Trophoblast cell (in vitro differentiated cells and primary cell): ENCODE measurements around the gene TADA1.

ENCODE experiments used
- DNase-seq, 2 donors: peaks; one replicate each; pipeline ENCODE4 v3.0.0-alpha.2; 2016
- H2AFZ ChIP-seq: 2 replicates; pipeline ENCODE4 v1.6.1; 2013; ENCODE audit warnings: low read length, moderate library complexity, mild to moderate bottlenecking; ENCODE audit not compliant: insufficient read depth, poor library complexity
- H2AK5ac ChIP-seq: 2 replicates; pipeline ENCODE4 v1.6.1; 2013; ENCODE audit warnings: mild to moderate bottlenecking, low read length
- H2BK120ac ChIP-seq: 2 replicates; pipeline ENCODE4 v1.6.1; 2013; ENCODE audit warnings: low read length, mild to moderate bottlenecking, moderate library complexity; ENCODE audit not compliant: insufficient read depth, poor library complexity
- H2BK12ac ChIP-seq: 2 replicates; pipeline ENCODE4 v1.6.1; 2013; ENCODE audit warnings: mild to moderate bottlenecking, low read length, moderate library complexity
- H2BK5ac ChIP-seq: 2 replicates; pipeline ENCODE4 v1.6.1; 2013; ENCODE audit warnings: low read length, low read depth, moderate library complexity, mild to moderate bottlenecking; ENCODE audit not compliant: poor library complexity
- H3K14ac ChIP-seq: 2 replicates; pipeline ENCODE4 v1.6.1; 2013; ENCODE audit warnings: mild to moderate bottlenecking, low read length
- H3K18ac ChIP-seq: 2 replicates; pipeline ENCODE4 v1.6.1; 2013; ENCODE audit warnings: mild to moderate bottlenecking, low read length
- H3K23ac ChIP-seq: 2 replicates; pipeline ENCODE4 v1.6.1; 2013; ENCODE audit warnings: low read length
- H3K27ac ChIP-seq: 2 replicates; pipeline ENCODE4 v1.5.1; 2013; ENCODE audit warnings: low read depth, mild to moderate bottlenecking, inconsistent platforms, low read length, moderate library complexity
- H3K27me3 ChIP-seq: 2 replicates; pipeline ENCODE4 v1.6.1; 2013; ENCODE audit warnings: inconsistent platforms, mild to moderate bottlenecking, low read length, moderate library complexity; ENCODE audit not compliant: insufficient read depth
- H3K36me3 ChIP-seq, 2 experiments: 1 replicate in 1 of 2; 2 replicates in 1 of 2; pipeline ENCODE4 v1.6.1; 2013; ENCODE audit warnings: low read length in 2 of 2, mild to moderate bottlenecking in 2 of 2, moderate library complexity in 1 of 2; ENCODE audit not compliant: insufficient read depth in 2 of 2, control insufficient read depth in 1 of 2
- H3K4ac ChIP-seq: 2 replicates; pipeline ENCODE4 v1.6.1; 2013; ENCODE audit warnings: low read depth, mild to moderate bottlenecking, low read length, moderate library complexity
- H3K4me1 ChIP-seq, 2 experiments: 1 replicate in 1 of 2; 2 replicates in 1 of 2; pipeline ENCODE4 v1.6.1; 2013; ENCODE audit warnings: low read length in 2 of 2, mild to moderate bottlenecking in 2 of 2, moderate library complexity in 1 of 2; ENCODE audit not compliant: insufficient read depth in 2 of 2, control insufficient read depth in 1 of 2
- H3K4me2 ChIP-seq: 2 replicates; pipeline ENCODE4 v1.6.1; 2013; ENCODE audit warnings: inconsistent platforms, mild to moderate bottlenecking, low read length, moderate library complexity
- H3K4me3 ChIP-seq: 2 replicates; pipeline ENCODE4 v1.5.1; 2013; ENCODE audit warnings: mild to moderate bottlenecking, low read depth, low read length, inconsistent platforms
- H3K79me1 ChIP-seq: one replicate; pipeline ENCODE4 v1.6.1; 2013; ENCODE audit warnings: low read length
- H3K79me2 ChIP-seq: 2 replicates; pipeline ENCODE4 v1.6.1; 2013; ENCODE audit warnings: low read length, mild to moderate bottlenecking; ENCODE audit not compliant: control insufficient read depth, insufficient read depth, poor library complexity
- H3K9ac ChIP-seq: 2 replicates; pipeline ENCODE4 v1.6.1; 2013; ENCODE audit warnings: mild to moderate bottlenecking, low read length
- H3K9me3 ChIP-seq: 2 replicates; pipeline ENCODE4 v1.6.1; 2013; ENCODE audit warnings: low read depth, mild to moderate bottlenecking, control low read depth, inconsistent platforms, low read length; ENCODE audit not compliant: insufficient read depth
- H4K12ac ChIP-seq: 2 replicates; pipeline ENCODE4 v1.6.1; 2013; ENCODE audit warnings: low read depth, mild to moderate bottlenecking, low read length, moderate library complexity
- H4K8ac ChIP-seq: 2 replicates; pipeline ENCODE4 v1.6.1; 2013; ENCODE audit warnings: low read depth, mild to moderate bottlenecking, low read length, moderate library complexity
- H4K91ac ChIP-seq: one replicate; pipeline ENCODE4 v1.6.1; 2013; ENCODE audit warnings: low read depth, mild to moderate bottlenecking, low read length, moderate library complexity
- WGBS: extraction: QIAGEN DNeasy Blood & Tissue Kit; methylation state at CpG from one replicate; pipeline ENCODE4 v1.1.7; 2013; ENCODE audit warnings: missing lambda C conversion rate; ENCODE audit not compliant: insufficient read length, insufficient coverage; ENCODE audit errors: extremely low coverage; 5-methylcytosine and 5-hydroxymethylcytosine counted together

TADA1 gene

DNA sequence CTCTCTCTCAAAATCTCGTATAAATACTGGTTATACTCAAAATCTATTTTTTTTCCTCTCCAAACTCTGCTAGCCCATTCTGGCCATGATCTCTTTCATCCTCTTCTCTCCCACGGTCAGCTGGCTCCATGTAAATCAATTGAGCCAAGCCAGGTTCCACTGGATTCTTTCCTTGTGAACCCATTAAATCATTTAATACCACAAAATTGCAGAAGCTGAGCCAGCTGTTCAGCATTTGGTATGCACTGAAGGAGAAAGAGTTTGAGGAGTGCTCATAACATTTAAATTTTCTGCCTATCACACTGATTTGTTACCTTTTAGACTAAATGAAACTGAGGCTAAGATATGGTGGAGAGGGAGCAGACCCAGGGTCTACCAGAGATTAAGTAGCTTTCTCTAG lies 29.1 kb upstream of the TADA1 start:
- no peak overlapping the region for H2AFZ ChIP-seq
- H2BK120ac ChIP-seq = no peak overlapping the region
- H4K12ac ChIP-seq = no peak overlapping the region
- H3K27me3 ChIP-seq = no peaks in the 10 kb centered on the region
- peak overlapping the region; percentile 23 for H3K27ac ChIP-seq
- no peak overlapping the region for H3K9ac ChIP-seq
- H3K23ac ChIP-seq = no peak overlapping the region
- no peak overlapping the region for H3K14ac ChIP-seq
- H3K4me2 ChIP-seq = no peak overlapping the region
- no peak overlapping the region for H2AK5ac ChIP-seq
- peaks cover 6 to 9% of the 10 kb centered on the region in 2 experiments for H3K4me1 ChIP-seq
- DNase-seq = peak in 1 of 2 donors; percentile 41
- no peaks in the 10 kb centered on the region for H3K79me2 ChIP-seq
- H3K4ac ChIP-seq = no peak overlapping the region
- no peak overlapping the region for H2BK5ac ChIP-seq
- peaks cover 17% of the 10 kb centered on the region for H3K79me1 ChIP-seq
- no peak overlapping the region for H3K18ac ChIP-seq
- H4K8ac ChIP-seq = no peak overlapping the region
- H3K36me3 ChIP-seq = no peaks in the 10 kb centered on the region
- 100% methylated on average over 1 of the region's 2 CpGs for WGBS
- H3K4me3 ChIP-seq = no peak overlapping the region
- H3K9me3 ChIP-seq = peaks cover 2% of the 10 kb centered on the region
- no peak overlapping the region for H2BK12ac ChIP-seq
- no peak overlapping the region for H4K91ac ChIP-seq

DNA sequence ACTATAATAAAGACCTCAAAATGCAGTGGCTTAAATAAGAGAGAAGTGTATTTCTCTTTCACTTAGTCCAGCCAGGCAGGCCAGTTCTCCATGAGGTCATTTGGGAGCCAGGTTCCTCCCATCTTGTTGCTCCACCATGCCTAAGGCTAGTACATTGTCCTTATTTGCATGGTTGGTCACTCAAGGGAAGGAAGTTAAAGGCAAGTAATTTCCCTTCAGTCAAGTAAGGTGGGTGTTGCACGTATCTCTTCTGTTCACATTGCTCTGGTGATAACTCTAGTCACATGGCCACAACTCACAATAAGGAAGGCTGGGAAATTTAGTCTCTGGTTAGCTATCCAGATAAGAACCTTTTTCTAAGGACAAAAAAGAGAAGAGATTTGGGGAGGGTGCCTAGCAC lies 27.2 kb upstream of the TADA1 start:
- H3K18ac ChIP-seq = no peak overlapping the region
- DNase-seq = peak in 1 of 2 donors; percentile 53
- no peak overlapping the region for H3K4me3 ChIP-seq
- no peak overlapping the region for H3K27ac ChIP-seq
- H2AFZ ChIP-seq = no peak overlapping the region
- H3K9ac ChIP-seq = no peak overlapping the region
- H3K4ac ChIP-seq = no peak overlapping the region
- H2BK12ac ChIP-seq = no peak overlapping the region
- H4K91ac ChIP-seq = peak overlapping the region; percentile 61
- H3K27me3 ChIP-seq = no peaks in the 10 kb centered on the region
- no peak overlapping the region for H2AK5ac ChIP-seq
- peaks cover 6 to 9% of the 10 kb centered on the region in 2 experiments for H3K4me1 ChIP-seq
- peaks cover 2% of the 10 kb centered on the region for H3K9me3 ChIP-seq
- H3K79me1 ChIP-seq = peaks cover 13% of the 10 kb centered on the region
- no peak overlapping the region for H2BK5ac ChIP-seq
- no peak overlapping the region for H2BK120ac ChIP-seq
- H3K23ac ChIP-seq = no peak overlapping the region
- H3K14ac ChIP-seq = no peak overlapping the region
- no CpG with 5 or more reads among the region's 1 CpG for WGBS
- no peak overlapping the region for H4K12ac ChIP-seq
- H3K79me2 ChIP-seq = no peaks in the 10 kb centered on the region
- no peaks in the 10 kb centered on the region for H3K36me3 ChIP-seq
- H4K8ac ChIP-seq = no peak overlapping the region
- no peak overlapping the region for H3K4me2 ChIP-seq

- Histone ChIP-seq H3K36me3 (no peaks in the 10 kb centered on the region), H3K23ac (no peak overlapping the region), H4K8ac (no peak overlapping the region)
Observed at GRCh38 chr1:166902279-166902678, 26.2 kb upstream of the TADA1 start.

GRCh38 chr1:166900987-166901386 lies 24.9 kb upstream of the TADA1 start:
- no peak overlapping the region for H3K4me2 ChIP-seq
- H3K4me3 ChIP-seq = no peak overlapping the region
- H3K9me3 ChIP-seq = no peaks in the 10 kb centered on the region

More at GRCh38 chr1:166902279-166902678, 26.2 kb upstream of the TADA1 start:
- H2AFZ ChIP-seq = no peak overlapping the region
- peaks cover 6 to 8% of the 10 kb centered on the region in 2 experiments for H3K4me1 ChIP-seq
- no peak overlapping the region for H2BK12ac ChIP-seq
- H3K27me3 ChIP-seq = no peaks in the 10 kb centered on the region
- no peak overlapping the region for H3K4ac ChIP-seq
- H3K18ac ChIP-seq = no peak overlapping the region
- no peak overlapping the region for H4K91ac ChIP-seq
- DNase-seq = peak in 1 of 2 donors; percentile 41
- no peak overlapping the region for H2AK5ac ChIP-seq
- no peak overlapping the region for H3K4me3 ChIP-seq
- no peak overlapping the region for H3K9ac ChIP-seq
- no peak overlapping the region for H4K12ac ChIP-seq
- no peak overlapping the region for H3K14ac ChIP-seq
- no peak overlapping the region for H3K27ac ChIP-seq
- H2BK120ac ChIP-seq = no peak overlapping the region
- H3K79me1 ChIP-seq = peaks cover 9% of the 10 kb centered on the region
- no peaks in the 10 kb centered on the region for H3K79me2 ChIP-seq
- H3K4me2 ChIP-seq = no peak overlapping the region
- peaks cover 2% of the 10 kb centered on the region for H3K9me3 ChIP-seq
- WGBS = no CpG with 5 or more reads among the region's 1 CpG
- H2BK5ac ChIP-seq = no peak overlapping the region

More at GRCh38 chr1:166900987-166901386, 24.9 kb upstream of the TADA1 start:
- Histone ChIP-seq H3K9ac (no peak overlapping the region), H2AFZ (no peak overlapping the region), H3K27me3 (no peaks in the 10 kb centered on the region), H3K4me1 (peaks cover 3 to 6% of the 10 kb centered on the region in 2 experiments), H3K23ac (no peak overlapping the region), H4K12ac (no peak overlapping the region), H4K91ac (no peak overlapping the region), H4K8ac (peak overlapping the region; percentile 58), H3K14ac (no peak overlapping the region), H2BK5ac (no peak overlapping the region), H2BK120ac (no peak overlapping the region), H2AK5ac (no peak overlapping the region), H3K79me1 (peaks cover 5% of the 10 kb centered on the region), H2BK12ac (no peak overlapping the region), H3K27ac (no peak overlapping the region), H3K36me3 (no peaks in the 10 kb centered on the region), H3K4ac (no peak overlapping the region), H3K18ac (no peak overlapping the region), H3K79me2 (no peaks in the 10 kb centered on the region)
- no peak for DNase-seq
- WGBS = no CpG with 5 or more reads among the region's 4 CpGs
